ENCODE data around the gene HSPB7.
"Not testable (repeated sequence)": the region's sequence is repeated elsewhere in the genome, so short reads cannot be mapped to it uniquely, and the experiment has no call there.

GRCh38 chr1:16061989-16062686 is 44.3 kb upstream of the HSPB7 start:
- TF ChIP-seq, protein P1, sequence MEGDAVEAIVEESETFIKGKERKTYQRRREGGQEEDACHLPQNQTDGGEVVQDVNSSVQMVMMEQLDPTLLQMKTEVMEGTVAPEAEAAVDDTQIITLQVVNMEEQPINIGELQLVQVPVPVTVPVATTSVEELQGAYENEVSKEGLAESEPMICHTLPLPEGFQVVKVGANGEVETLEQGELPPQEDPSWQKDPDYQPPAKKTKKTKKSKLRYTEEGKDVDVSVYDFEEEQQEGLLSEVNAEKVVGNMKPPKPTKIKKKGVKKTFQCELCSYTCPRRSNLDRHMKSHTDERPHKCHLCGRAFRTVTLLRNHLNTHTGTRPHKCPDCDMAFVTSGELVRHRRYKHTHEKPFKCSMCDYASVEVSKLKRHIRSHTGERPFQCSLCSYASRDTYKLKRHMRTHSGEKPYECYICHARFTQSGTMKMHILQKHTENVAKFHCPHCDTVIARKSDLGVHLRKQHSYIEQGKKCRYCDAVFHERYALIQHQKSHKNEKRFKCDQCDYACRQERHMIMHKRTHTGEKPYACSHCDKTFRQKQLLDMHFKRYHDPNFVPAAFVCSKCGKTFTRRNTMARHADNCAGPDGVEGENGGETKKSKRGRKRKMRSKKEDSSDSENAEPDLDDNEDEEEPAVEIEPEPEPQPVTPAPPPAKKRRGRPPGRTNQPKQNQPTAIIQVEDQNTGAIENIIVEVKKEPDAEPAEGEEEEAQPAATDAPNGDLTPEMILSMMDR (IDR thresholded peaks at IDR 0.05) = not testable (repeated sequence)
- TF ChIP-seq POLR2A (IDR thresholded peaks at IDR 0.05) = not testable (repeated sequence)
